HepG2 (cell line): ENCODE measurements around the gene AP3M1. TPM values are rescaled to one million over a fixed set of nuclear protein-coding genes. Genes with fewer than 3 reads are reported as not detected.
A peak's percentile ranks its signal among the peaks of the same experiment; 100 is the strongest.

Experiments used
- BORCS8-MEF2B ChIP-seq: sonication (generic); formaldehyde crosslinking; IDR thresholded peaks from 2 replicates; pipeline ENCODE4 v1.8.0; 2022; ENCODE audit warnings: mild to moderate bottlenecking, missing genetic modification reagents
- BRCA1 ChIP-seq: sonication (generic); formaldehyde crosslinking; IDR thresholded peaks from 2 replicates; pipeline ENCODE4 v1.4.0; 2020; ENCODE audit warnings: missing genetic modification reagents
- CBX2 ChIP-seq, 2 experiments: fragments of 200-600 bp in 1 of 2; sonication (generic); formaldehyde crosslinking in 1 of 2; IDR thresholded peaks; 2 replicates each; pipeline versions ENCODE4 v1.7.0 to v1.8.1; 2018 to 2022; ENCODE audit warnings: low read depth in 2 of 2, low read length in 1 of 2, mild to moderate bottlenecking in 1 of 2, missing genetic modification reagents in 1 of 2
- MAF1 ChIP-seq: sonication (generic); formaldehyde crosslinking; IDR thresholded peaks from 2 replicates; pipeline ENCODE4 v1.5.0; 2020; ENCODE audit warnings: missing genetic modification reagents, borderline replicate concordance
- NCOA5 ChIP-seq: sonication (generic); formaldehyde crosslinking; IDR thresholded peaks from 2 replicates; pipeline ENCODE4 v1.4.0; 2020; ENCODE audit warnings: missing genetic modification reagents
- NR2F2 ChIP-seq: IDR thresholded peaks from 2 replicates; pipeline ENCODE4 v1.6.1; 2012; ENCODE audit warnings: low read depth, inconsistent platforms, borderline replicate concordance
- PCBP2 ChIP-seq: fragments of 200-400 bp; formaldehyde crosslinking; optimal IDR thresholded peaks from 2 replicates; pipeline ENCODE3; 2018; ENCODE audit warnings: low read length, low read depth; ENCODE audit not compliant: poor library complexity, severe bottlenecking
- RFX1 ChIP-seq: fragments of 450-650 bp; IDR thresholded peaks from 2 replicates; pipeline ENCODE4 v1.6.1; 2017
- SRSF9 ChIP-seq: fragments of 200-400 bp; formaldehyde crosslinking; IDR thresholded peaks from 2 replicates; pipeline ENCODE4 v1.6.1; 2018; ENCODE audit warnings: borderline replicate concordance, mild to moderate bottlenecking, low read depth, low read length; ENCODE audit not compliant: insufficient read depth, poor library complexity, severe bottlenecking
- SUZ12 ChIP-seq: fragments of 150-350 bp; IDR thresholded peaks from 2 replicates; pipeline ENCODE4 v1.6.1; 2014; ENCODE audit warnings: low read depth, low read length
- ZBTB7B ChIP-seq: sonication (generic); formaldehyde crosslinking; IDR thresholded peaks from 2 replicates; pipeline ENCODE4 v1.4.0; 2020; ENCODE audit warnings: missing genetic modification reagents
- ZNF230 ChIP-seq: sonication (generic); formaldehyde crosslinking; IDR thresholded peaks from 2 replicates; pipeline ENCODE4 v1.4.0; 2020; ENCODE audit warnings: mild to moderate bottlenecking, missing genetic modification reagents
- ZNF34 ChIP-seq: sonication (generic); formaldehyde crosslinking; IDR thresholded peaks from 2 replicates; pipeline ENCODE4 v1.4.0; 2020; ENCODE audit warnings: mild to moderate bottlenecking, missing genetic modification reagents, borderline replicate concordance
- ZNF446 ChIP-seq: sonication (generic); formaldehyde crosslinking; IDR thresholded peaks from 2 replicates; pipeline ENCODE4 v1.5.0; 2020; ENCODE audit warnings: mild to moderate bottlenecking, missing genetic modification reagents
- ZNF468 ChIP-seq: sonication (generic); formaldehyde crosslinking; IDR thresholded peaks from 2 replicates; pipeline ENCODE4 v1.8.0; 2022; ENCODE audit warnings: mild to moderate bottlenecking, moderate library complexity, missing genetic modification reagents
- ZNF543 ChIP-seq: sonication (generic); formaldehyde crosslinking; IDR thresholded peaks from 2 replicates; pipeline ENCODE4 v1.4.0; 2020; ENCODE audit warnings: mild to moderate bottlenecking, missing genetic modification reagents
- ZNF605 ChIP-seq: sonication (generic); formaldehyde crosslinking; IDR thresholded peaks from 2 replicates; pipeline ENCODE4 v1.8.0; 2022; ENCODE audit warnings: mild to moderate bottlenecking, missing genetic modification reagents
- ZNF672 ChIP-seq: sonication (generic); formaldehyde crosslinking; IDR thresholded peaks from 2 replicates; pipeline ENCODE4 v1.8.1; 2022; ENCODE audit warnings: missing genetic modification reagents
- ZNF703 ChIP-seq: sonication (generic); formaldehyde crosslinking; IDR thresholded peaks from 2 replicates; pipeline ENCODE4 v1.5.1; 2020; ENCODE audit warnings: missing genetic modification reagents, mild to moderate bottlenecking, moderate library complexity, borderline replicate concordance
- polyA plus RNA-seq, 8 experiments: library from polyadenylated mRNA; depleted of rRNA in 3 of 8; stranded (reverse) in 7 of 8; unstranded in 1 of 8; fragments of >200 nt; fragmentation: Illumina TruSeq in 4 of 8; extraction: Trizol in 4 of 8; gene quantifications; 2 replicates each; pipeline versions ENCODE4 v1.2.1 to v1.2.3, GENCODE V29; 2011 to 2016; ENCODE audit warnings: low read depth in 4 of 8, missing spikeins in 1 of 8, mixed read lengths in 1 of 8; ENCODE audit not compliant: insufficient read depth in 1 of 8
- total RNA-seq, 5 experiments: library from RNA; depleted of rRNA; stranded (reverse); fragments of >200 nt; fragmentation: Illumina TruSeq; extraction: Trizol; gene quantifications; 2 replicates each; pipeline ENCODE4 v1.2.3, GENCODE V29; 2016; ENCODE audit warnings: low read depth in 1 of 5
- TF ChIP-seq, protein P1 (sequence below): sonication (generic); formaldehyde crosslinking; IDR thresholded peaks from 2 replicates; pipeline ENCODE4 v1.4.0; 2020; ENCODE audit warnings: missing genetic modification reagents
- TF ChIP-seq, protein P2 (sequence below): IDR thresholded peaks from 2 replicates; pipeline ENCODE4 v1.4.0; 2020; ENCODE audit warnings: mild to moderate bottlenecking, missing genetic modification reagents
- TF ChIP-seq, protein P3 (sequence below): sonication (generic); formaldehyde crosslinking; IDR thresholded peaks from 2 replicates; pipeline ENCODE4 v1.5.0; 2020; ENCODE audit warnings: missing genetic modification reagents

AP3M1 gene
- total and polyA plus RNA-seq, 2 of the 13 experiments (the other 11 are each of a cell fraction or from before 2014, with no cell fraction given): 29.0 to 31.6 TPM

DNA sequence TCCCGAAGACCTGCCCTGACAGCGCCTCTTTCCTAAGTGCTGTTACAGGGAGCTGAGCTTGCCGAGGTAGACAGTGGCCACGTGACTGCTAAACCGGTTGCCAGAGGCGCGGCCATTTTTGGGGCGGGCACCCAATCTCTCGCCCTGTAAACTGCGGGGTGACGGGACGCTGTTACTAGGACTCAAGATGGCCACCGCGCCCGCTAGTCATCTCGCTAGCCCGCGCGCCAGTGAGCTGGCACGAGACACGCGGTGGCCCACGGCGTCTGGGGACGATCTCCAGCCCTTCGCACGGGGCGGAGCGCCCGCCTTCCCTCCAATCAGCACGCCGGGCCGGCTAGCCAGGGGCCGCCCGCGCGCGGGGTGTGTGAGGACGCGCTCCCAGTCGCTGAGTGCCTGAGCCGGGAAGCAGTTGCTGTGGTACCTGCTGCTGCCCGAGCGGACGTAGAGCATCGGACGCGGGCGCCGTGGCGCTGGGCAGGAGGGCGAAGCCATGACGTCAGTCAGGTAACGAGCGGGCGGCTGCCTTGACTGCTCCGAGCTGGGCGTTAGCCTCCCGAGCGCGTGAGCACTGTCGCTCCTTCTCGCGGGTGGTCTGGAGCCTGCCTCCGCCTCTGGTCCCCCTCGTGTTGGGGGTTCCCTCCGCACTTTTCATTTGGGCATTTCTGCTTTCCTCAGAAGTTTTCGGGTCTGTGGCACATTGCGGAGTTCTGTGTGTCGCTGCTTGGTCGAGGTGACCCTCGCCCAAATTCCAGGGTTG lies 25.9 kb upstream of the AP3M1 start (continued):
- TF ChIP-seq RFX1: peak; percentile 49; the same call in 1 of the 2 replicates
- TF ChIP-seq, protein P1, sequence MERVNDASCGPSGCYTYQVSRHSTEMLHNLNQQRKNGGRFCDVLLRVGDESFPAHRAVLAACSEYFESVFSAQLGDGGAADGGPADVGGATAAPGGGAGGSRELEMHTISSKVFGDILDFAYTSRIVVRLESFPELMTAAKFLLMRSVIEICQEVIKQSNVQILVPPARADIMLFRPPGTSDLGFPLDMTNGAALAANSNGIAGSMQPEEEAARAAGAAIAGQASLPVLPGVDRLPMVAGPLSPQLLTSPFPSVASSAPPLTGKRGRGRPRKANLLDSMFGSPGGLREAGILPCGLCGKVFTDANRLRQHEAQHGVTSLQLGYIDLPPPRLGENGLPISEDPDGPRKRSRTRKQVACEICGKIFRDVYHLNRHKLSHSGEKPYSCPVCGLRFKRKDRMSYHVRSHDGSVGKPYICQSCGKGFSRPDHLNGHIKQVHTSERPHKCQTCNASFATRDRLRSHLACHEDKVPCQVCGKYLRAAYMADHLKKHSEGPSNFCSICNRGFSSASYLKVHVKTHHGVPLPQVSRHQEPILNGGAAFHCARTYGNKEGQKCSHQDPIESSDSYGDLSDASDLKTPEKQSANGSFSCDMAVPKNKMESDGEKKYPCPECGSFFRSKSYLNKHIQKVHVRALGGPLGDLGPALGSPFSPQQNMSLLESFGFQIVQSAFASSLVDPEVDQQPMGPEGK (CRISPR knock-in tag): 0 out of 2 replicates have a peak, but pooled peaks have one; percentile 44
- TF ChIP-seq ZBTB7B (CRISPR knock-in tag): peak; percentile 55
- TF ChIP-seq CBX2 (IDR thresholded peaks at IDR 0.05; ENCODE audit: low read depth, low read length): no peak
- TF ChIP-seq CBX2 (CRISPR knock-in tag; IDR thresholded peaks at IDR 0.05; ENCODE audit: low read depth): no peak
- TF ChIP-seq ZNF34 (CRISPR knock-in tag): peak; percentile 76; the same call in 1 of the 2 replicates
- no peak for TF ChIP-seq ZNF446 (CRISPR knock-in tag)
- TF ChIP-seq BORCS8-MEF2B (CRISPR knock-in tag): peak; percentile 91
- TF ChIP-seq NCOA5 (CRISPR knock-in tag): no peak
- TF ChIP-seq, protein P2, sequence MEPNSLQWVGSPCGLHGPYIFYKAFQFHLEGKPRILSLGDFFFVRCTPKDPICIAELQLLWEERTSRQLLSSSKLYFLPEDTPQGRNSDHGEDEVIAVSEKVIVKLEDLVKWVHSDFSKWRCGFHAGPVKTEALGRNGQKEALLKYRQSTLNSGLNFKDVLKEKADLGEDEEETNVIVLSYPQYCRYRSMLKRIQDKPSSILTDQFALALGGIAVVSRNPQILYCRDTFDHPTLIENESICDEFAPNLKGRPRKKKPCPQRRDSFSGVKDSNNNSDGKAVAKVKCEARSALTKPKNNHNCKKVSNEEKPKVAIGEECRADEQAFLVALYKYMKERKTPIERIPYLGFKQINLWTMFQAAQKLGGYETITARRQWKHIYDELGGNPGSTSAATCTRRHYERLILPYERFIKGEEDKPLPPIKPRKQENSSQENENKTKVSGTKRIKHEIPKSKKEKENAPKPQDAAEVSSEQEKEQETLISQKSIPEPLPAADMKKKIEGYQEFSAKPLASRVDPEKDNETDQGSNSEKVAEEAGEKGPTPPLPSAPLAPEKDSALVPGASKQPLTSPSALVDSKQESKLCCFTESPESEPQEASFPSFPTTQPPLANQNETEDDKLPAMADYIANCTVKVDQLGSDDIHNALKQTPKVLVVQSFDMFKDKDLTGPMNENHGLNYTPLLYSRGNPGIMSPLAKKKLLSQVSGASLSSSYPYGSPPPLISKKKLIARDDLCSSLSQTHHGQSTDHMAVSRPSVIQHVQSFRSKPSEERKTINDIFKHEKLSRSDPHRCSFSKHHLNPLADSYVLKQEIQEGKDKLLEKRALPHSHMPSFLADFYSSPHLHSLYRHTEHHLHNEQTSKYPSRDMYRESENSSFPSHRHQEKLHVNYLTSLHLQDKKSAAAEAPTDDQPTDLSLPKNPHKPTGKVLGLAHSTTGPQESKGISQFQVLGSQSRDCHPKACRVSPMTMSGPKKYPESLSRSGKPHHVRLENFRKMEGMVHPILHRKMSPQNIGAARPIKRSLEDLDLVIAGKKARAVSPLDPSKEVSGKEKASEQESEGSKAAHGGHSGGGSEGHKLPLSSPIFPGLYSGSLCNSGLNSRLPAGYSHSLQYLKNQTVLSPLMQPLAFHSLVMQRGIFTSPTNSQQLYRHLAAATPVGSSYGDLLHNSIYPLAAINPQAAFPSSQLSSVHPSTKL (CRISPR knock-in tag): peak; percentile 83; the same call in 1 of the 2 replicates
- TF ChIP-seq ZNF703 (CRISPR knock-in tag): no peak
- no peak for TF ChIP-seq ZNF468 (CRISPR knock-in tag)
- TF ChIP-seq, protein P3, sequence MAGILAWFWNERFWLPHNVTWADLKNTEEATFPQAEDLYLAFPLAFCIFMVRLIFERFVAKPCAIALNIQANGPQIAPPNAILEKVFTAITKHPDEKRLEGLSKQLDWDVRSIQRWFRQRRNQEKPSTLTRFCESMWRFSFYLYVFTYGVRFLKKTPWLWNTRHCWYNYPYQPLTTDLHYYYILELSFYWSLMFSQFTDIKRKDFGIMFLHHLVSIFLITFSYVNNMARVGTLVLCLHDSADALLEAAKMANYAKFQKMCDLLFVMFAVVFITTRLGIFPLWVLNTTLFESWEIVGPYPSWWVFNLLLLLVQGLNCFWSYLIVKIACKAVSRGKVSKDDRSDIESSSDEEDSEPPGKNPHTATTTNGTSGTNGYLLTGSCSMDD (CRISPR knock-in tag): no peak
- TF ChIP-seq SUZ12: no peak
- TF ChIP-seq ZNF672 (CRISPR knock-in tag): no peak; the same call in 1 of the 2 replicates
- no peak for TF ChIP-seq SRSF9
- TF ChIP-seq BRCA1 (CRISPR knock-in tag): peak; percentile 97
- peak; percentile 22; the same call in 1 of the 2 replicates for TF ChIP-seq ZNF230
- peak; percentile 92 for TF ChIP-seq MAF1
- peak; percentile 91 for TF ChIP-seq ZNF605
- peak; percentile 82; the same call in 1 of the 2 replicates for TF ChIP-seq ZNF543 (CRISPR knock-in tag)
- peak; percentile 39; the same call in 1 of the 2 replicates for TF ChIP-seq NR2F2
- TF ChIP-seq PCBP2: no peak
